Testis (tissue), 3 donors: ENCODE measurements around the gene TRIP4. TPM values are rescaled to one million over a fixed set of nuclear protein-coding genes. Genes with fewer than 3 reads are reported as not detected.
A peak's percentile ranks its signal among the peaks of the same experiment; 100 is the strongest.

ENCODE experiments used
- DNase-seq: peaks from one replicate; pipeline ENCODE4 v3.0.0-alpha.2; 2019
- H3K27ac ChIP-seq, 2 donors: fragments of 200-600 bp; sonication (generic); one replicate each; pipeline ENCODE4 v1.5.1; 2019
- H3K27me3 ChIP-seq: fragments of 200-600 bp; sonication (generic); one replicate; pipeline ENCODE4 v1.5.1; 2019
- H3K36me3 ChIP-seq: fragments of 200-600 bp; sonication (generic); one replicate; pipeline ENCODE4 v1.5.1; 2017; ENCODE audit warnings: low read depth; ENCODE audit errors: missing control alignments
- H3K4me1 ChIP-seq: fragments of 200-600 bp; sonication (generic); one replicate; pipeline ENCODE4 v1.5.1; 2019
- H3K4me3 ChIP-seq, 2 donors: fragments of 200-600 bp; sonication (generic); one replicate each; pipeline ENCODE4 v1.5.1; 2017 to 2019
- H3K9me3 ChIP-seq: fragments of 200-600 bp; sonication (generic); one replicate; pipeline ENCODE4 v1.5.1; 2017
- POLR2A ChIP-seq: fragments of 450-650 bp; IDR thresholded peaks from one replicate; pipeline ENCODE4 v1.6.1; 2017; ENCODE audit warnings: antibody characterized with exemption, mild to moderate bottlenecking, moderate library complexity
- WGBS, 2 donors: methylation state at CpG; one replicate each; pipeline ENCODE4 v1.1.5; 2018; 5-methylcytosine and 5-hydroxymethylcytosine counted together
- intact Hi-C: fragments of 100-400 bp; cut with DNase I; formaldehyde crosslinking; loops from one replicate; pipeline ENCODE4 v1.15.1; 2023; ENCODE audit warnings: low total_unique reads
- polyA plus RNA-seq: library from polyadenylated mRNA; stranded (reverse); fragments of 350-450 nt; fragmentation: Illumina TruSeq; extraction: RNeasy Lipid Tissue Mini Kit (QIAGEN cat#74804); gene quantifications from one replicate; pipeline ENCODE4 v1.2.3, GENCODE V29; 2014; ENCODE audit warnings: low read depth, low replicate concordance; ENCODE audit not compliant: insufficient read depth
- total RNA-seq, 2 donors: library from RNA; depleted of rRNA; stranded (reverse); fragments of >200 nt; gene quantifications; one replicate each; pipeline ENCODE4 v1.2.3, GENCODE V29; 2016
- TF ChIP-seq, protein P1 (sequence below), 3 experiments: fragments of 450-650 bp in 2 of 3; fragments of 200-600 bp in 1 of 3; sonication (generic) in 1 of 3; IDR thresholded peaks; one replicate each; pipeline ENCODE4 v1.5.1; 2016 to 2019; ENCODE audit warnings: antibody characterized with exemption in 3 of 3, mild to moderate bottlenecking in 2 of 3, moderate library complexity in 1 of 3

Gene TRIP4
- total and polyA plus RNA-seq, 3 donors from 2014 or later, result 17.1 to 23.4 (median 19.4) TPM

DNA sequence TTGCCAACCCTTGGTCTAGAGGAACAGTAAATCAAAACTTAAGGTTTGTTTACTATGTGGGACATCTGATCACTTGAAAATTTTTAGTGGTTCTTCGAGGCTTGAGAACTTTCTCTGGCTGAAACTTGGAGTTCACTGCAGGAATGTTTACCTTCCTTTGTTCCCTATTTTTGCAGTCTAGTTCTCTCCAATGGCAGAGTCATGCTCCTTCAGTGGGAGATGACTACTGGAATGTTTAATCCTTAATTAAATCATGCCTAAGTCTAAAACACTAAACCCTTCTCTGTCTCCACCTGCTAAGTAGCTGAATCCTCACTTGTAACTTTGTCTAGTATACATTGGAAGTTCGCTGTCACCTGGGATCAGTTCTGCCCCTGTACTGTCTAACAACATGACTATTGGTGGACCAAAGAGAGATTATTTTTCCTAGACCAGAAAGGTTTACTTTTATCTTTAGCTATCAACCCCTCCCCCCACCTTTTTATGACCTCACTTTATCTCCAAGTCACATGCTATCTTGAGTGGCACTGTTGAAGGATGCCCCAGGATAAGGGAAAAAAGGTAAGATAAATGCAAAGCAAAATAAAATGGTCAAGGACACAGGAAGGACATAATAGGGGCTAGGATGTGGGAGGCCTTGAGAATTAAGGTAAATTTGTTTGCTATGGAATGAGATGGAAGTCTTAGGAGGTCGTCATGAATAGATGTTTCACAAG lies 71.6 kb downstream of the TRIP4 start:
- Histone ChIP-seq H3K4me3 (no peak overlapping the region), H3K9me3 (no peaks in the 10 kb centered on the region), H3K27ac (no peak overlapping the region), H3K36me3 (no peaks in the 10 kb centered on the region), H3K27me3 (no peaks in the 10 kb centered on the region), H3K4me1 (peaks cover 18% of the 10 kb centered on the region)
- no peak for DNase-seq
- 56 to 61% methylated on average over 3 of the region's 3 CpGs for WGBS, 2 donors
- TF ChIP-seq POLR2A, result no peak
- TF ChIP-seq, protein P1, sequence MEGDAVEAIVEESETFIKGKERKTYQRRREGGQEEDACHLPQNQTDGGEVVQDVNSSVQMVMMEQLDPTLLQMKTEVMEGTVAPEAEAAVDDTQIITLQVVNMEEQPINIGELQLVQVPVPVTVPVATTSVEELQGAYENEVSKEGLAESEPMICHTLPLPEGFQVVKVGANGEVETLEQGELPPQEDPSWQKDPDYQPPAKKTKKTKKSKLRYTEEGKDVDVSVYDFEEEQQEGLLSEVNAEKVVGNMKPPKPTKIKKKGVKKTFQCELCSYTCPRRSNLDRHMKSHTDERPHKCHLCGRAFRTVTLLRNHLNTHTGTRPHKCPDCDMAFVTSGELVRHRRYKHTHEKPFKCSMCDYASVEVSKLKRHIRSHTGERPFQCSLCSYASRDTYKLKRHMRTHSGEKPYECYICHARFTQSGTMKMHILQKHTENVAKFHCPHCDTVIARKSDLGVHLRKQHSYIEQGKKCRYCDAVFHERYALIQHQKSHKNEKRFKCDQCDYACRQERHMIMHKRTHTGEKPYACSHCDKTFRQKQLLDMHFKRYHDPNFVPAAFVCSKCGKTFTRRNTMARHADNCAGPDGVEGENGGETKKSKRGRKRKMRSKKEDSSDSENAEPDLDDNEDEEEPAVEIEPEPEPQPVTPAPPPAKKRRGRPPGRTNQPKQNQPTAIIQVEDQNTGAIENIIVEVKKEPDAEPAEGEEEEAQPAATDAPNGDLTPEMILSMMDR (IDR thresholded peaks at IDR 0.05), result no peak
- intact Hi-C loops, result no loop called here

DNA sequence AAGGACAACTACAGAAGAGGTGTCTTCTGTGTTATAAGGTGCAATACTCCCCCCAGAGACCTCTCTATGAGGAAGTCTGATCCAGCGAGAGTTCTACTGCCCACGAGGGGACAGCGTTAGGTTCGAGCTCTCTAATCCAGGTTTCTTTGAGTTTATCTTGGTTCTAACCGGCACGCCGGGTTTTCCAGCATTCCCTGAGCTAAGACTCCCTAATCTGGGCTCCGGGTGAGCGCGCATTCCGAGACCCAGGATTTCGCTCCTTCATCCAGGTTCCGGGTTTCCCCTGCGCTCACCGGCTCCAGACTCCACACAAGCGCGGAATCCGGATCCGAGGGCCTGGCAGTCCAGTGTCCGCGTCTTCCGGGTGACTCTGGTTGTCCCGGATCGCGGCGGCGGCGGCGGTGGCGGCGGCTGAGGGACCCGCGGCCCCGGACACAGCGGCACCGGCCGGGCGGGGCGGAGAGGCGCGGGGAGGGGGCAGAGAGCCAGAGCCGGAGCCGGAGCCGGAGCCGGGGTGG lies 72.6 kb downstream of the TRIP4 start, which contains the start of gene ZNF609:
Gene ZNF609 (plus strand): TSS at position 373 of the 518 bp plus-strand sequence. CDS start 38,842 bp downstream, outside the sequence.
- intact Hi-C loops, result no loop called here
- Histone ChIP-seq H3K9me3 (no peaks in the 10 kb centered on the region), H3K36me3 (no peaks in the 10 kb centered on the region), H3K4me1 (peaks cover 23% of the 10 kb centered on the region), H3K4me3 (peak within 1 kb of the TSS; percentile 73 to 96), H3K27me3 (no peaks in the 10 kb centered on the region), H3K27ac (peak within 1 kb of the TSS; percentile 75 to 95)
- WGBS, 2 donors, result 1 to 3% methylated on average over 11 to 26 of the region's 45 CpGs
- TF ChIP-seq, protein P1 (IDR thresholded peaks at IDR 0.05), result peak in 1 of 3 experiments; percentile 5
- TF ChIP-seq POLR2A, result no peak
- peak; percentile 96 for DNase-seq

DNA sequence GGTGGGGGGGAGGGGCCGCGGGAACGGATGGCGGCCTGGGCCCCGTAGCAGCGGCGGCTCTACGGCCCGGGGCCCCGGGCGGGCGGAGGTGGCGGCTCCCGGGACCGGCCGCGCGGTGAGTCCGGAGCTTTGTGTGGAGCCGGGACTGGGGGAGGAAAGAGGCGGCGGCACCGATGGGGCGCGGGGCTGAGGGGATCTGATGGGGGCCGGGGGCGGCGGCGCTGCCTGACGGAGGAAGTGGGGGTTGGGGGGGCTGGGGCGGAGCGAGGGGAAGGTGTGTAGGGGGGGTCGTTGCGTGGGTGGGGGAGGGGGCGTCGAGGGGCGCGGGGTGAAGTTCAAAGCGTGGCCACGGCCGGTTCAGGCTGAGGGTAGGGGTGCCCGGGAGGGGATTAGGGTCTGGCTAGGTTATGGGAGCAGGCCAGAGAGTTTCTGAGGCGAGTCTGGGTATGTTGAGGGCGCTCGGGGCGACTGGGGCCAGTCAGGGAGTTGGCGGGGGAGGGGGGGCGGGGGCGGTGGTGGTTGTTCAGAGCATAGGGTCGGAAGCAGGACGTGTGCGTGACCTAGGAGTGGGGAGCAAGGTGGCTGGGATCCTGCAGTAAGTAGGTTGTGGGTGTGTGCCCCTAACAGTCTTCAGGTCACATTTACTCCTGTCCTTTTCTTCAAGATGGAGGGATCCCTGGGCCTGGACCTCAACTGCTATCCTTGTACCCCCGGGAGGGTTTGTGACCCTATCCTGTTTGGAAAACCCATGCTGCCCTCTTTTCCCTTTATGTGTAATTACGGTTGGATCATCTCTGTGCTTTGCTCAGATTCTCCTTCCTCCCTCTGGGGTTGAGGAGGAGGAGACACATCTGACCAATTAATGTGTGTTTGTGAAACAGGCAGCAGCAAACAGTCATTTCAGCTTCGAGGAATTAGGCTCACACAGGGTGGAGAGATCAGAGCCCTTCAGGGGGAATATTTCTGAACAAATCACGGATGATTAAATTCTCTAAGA lies 73.4 kb downstream of the TRIP4 start:
- H3K4me3 ChIP-seq, result peak overlapping the region; percentile 73 to 96
- TF ChIP-seq POLR2A, result no peak
- TF ChIP-seq, protein P1 (IDR thresholded peaks at IDR 0.05), result no peak

DNA sequence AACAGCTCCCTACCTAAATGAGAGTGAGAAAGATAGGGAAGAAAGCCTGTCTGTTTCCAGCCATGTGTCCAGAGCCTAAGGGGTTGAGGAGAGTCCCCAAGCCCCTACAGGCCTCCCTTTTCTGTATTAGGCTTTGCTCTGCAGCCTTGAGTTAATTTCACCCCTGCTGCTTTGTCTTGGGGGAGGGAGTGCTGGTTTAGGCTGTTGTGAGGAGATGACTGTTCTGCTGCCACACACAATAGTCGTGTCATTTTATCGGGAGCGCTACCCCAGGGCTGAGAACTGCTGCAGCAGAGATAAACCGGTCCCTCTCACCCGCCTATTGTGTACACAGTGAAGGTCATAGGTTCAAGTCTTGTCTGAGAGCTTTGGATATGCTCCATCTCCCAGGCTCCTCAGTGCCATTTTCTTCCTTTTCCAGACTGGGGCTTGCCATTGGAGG lies 74.1 kb downstream of the TRIP4 start:
- peak overlapping the region; percentile 75 to 95 for H3K27ac ChIP-seq
- H3K4me1 ChIP-seq, result peaks cover 23% of the 10 kb centered on the region
- intact Hi-C loops, result no loop called here
- peak overlapping the region; percentile 73 to 96 for H3K4me3 ChIP-seq
- 6% methylated on average over 5 of the region's 5 CpGs; no CpG with 5 or more reads in 1 of the 2 donors for WGBS, 2 donors
- H3K36me3 ChIP-seq, result no peaks in the 10 kb centered on the region
- DNase-seq, result peak; percentile 25
- no peaks in the 10 kb centered on the region for H3K9me3 ChIP-seq
- no peaks in the 10 kb centered on the region for H3K27me3 ChIP-seq
- TF ChIP-seq, protein P1 (IDR thresholded peaks at IDR 0.05), result no peak
- no peak for TF ChIP-seq POLR2A

More for the DNA sequence above, 73.4 kb downstream of the TRIP4 start:
- intact Hi-C loops, result no loop called here
- Histone ChIP-seq H3K27ac (peak overlapping the region; percentile 75 to 95), H3K36me3 (no peaks in the 10 kb centered on the region), H3K9me3 (no peaks in the 10 kb centered on the region), H3K4me1 (peaks cover 23% of the 10 kb centered on the region), H3K27me3 (no peaks in the 10 kb centered on the region)
- peak; percentile 49 for DNase-seq
- 0 to 1% methylated on average over 21 to 51 of the region's 56 CpGs for WGBS, 2 donors
